Fibroblast of villous mesenchyme (primary cell): Measurements from ENCODE around the gene PLB1. TPM values are rescaled to one million over a fixed set of nuclear protein-coding genes. Genes with fewer than 3 reads are reported as not detected.

Experiments
- DNase-seq: peaks from one replicate; pipeline ENCODE4 v3.0.0-alpha.2; 2010; ENCODE audit warnings: low read depth
- H3K4me3 ChIP-seq: 2 replicates; pipeline ENCODE4 v1.5.1; 2011; ENCODE audit warnings: low read depth, mild to moderate bottlenecking, low read length
- CTCF ChIP-seq: IDR thresholded peaks from 2 replicates; pipeline ENCODE4 v1.5.1; 2012; ENCODE audit warnings: low read depth, mild to moderate bottlenecking, low read length; ENCODE audit not compliant: insufficient read depth
- total RNA-seq: library from RNA; depleted of rRNA; stranded (reverse); fragments of >200 nt; gene quantifications from 2 replicates; pipeline ENCODE4 v1.2.3, GENCODE V29; 2012

The PLB1 gene
- total RNA-seq, 1 donor = 3.0 TPM

GRCh38 chr2:28487258-28487657 lies 8.6 kb upstream of the PLB1 start:
- no peak for TF ChIP-seq CTCF
- DNase-seq = no peak
- H3K4me3 ChIP-seq = no peak overlapping the region

- TF ChIP-seq CTCF = no peak
- H3K4me3 ChIP-seq = no peak overlapping the region
- no peak for DNase-seq
Measured at GRCh38 chr2:28488083-28488830, 7.6 kb upstream of the PLB1 start.

GRCh38 chr2:28488858-28489575 lies 6.8 kb upstream of the PLB1 start:
- no peak for DNase-seq
- TF ChIP-seq CTCF = no peak
- no peak overlapping the region for H3K4me3 ChIP-seq

- TF ChIP-seq CTCF = no peak
- DNase-seq = no peak
- no peak overlapping the region for H3K4me3 ChIP-seq
Measured at GRCh38 chr2:28490558-28490957, 5.3 kb upstream of the PLB1 start.

GRCh38 chr2:28492282-28492681 lies 3.6 kb upstream of the PLB1 start:
- DNase-seq = no peak
- no peak overlapping the region for H3K4me3 ChIP-seq
- TF ChIP-seq CTCF = no peak

GRCh38 chr2:28493636-28494035 lies 2.2 kb upstream of the PLB1 start:
- no peak for DNase-seq
- no peak overlapping the region for H3K4me3 ChIP-seq
- no peak for TF ChIP-seq CTCF
